ENCODE data around the gene LRRK1.

The LRRK1 gene

GRCh38 chr15:101057841-101058407 lies 138.8 kb downstream of the LRRK1 start:
- no peak for DNase-seq (ENCODE audit: low read depth in 2 of 2)

DNA sequence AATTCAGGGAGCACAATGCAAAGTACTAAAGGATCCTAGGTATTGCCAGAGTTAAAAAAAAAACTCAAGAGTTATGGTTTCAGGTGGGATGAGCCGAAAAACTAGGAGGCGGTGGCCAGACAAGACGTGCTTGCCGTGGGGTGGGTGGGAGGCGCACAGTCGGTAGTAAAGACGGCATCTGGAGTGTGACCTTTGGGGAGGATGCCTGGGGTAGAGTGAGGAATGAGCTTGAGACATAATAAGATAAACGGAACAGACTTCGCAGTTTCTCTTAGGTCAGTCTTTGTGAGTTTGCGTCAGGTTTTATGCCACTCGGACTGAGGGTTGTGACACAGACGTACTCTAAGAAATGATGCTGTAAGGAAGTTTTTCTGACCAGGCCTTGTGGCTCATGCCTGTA lies 139.6 kb downstream of the LRRK1 start:
- DNase-seq (ENCODE audit: low read depth in 2 of 2) = no peak

DNA sequence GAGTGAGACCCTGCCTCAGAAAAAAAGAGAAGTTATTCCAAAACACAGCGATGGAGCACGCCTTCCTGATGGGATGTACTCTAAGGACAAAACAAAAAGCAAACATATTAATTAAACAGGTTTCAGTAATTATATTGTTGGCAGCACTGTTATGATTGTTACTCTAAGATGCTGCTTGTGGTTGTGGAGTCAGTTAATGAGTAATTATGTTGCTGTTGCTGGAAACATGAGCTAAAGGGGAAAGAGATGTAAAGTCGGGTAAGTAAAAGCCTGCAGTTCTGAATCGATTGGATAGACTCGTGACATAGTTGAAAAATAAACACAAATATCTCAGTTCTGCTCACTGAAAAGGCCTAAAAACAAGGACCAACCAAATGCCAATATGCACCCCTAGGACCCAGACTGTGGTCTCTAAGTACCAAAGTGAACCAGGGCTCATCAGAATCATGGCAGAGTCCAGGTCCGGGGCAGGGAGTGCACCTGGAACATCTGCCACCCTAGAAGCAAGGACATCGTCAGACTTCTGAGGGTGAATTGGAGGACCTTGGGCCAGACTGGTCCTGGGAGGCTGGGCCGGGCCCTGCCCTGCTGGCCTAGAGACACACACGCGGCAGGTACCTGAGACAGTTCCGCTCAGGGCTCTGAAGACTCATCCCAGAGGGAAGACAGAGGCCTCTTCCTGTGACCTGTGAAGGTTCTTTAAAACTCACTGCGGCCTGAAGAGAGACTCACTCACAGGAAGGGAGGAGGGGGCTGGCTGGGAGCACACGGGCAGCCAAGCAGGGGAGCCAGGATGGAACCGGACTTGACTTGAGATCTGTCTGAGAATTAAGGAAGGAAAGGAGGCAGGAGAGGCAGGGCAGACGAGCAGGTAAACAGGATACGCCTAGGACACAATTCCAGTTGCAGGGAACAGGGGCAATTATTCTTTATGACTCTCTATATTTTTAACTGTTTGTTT lies 140.5 kb downstream of the LRRK1 start:
- DNase-seq (ENCODE audit: low read depth in 2 of 2) = no peak

DNA sequence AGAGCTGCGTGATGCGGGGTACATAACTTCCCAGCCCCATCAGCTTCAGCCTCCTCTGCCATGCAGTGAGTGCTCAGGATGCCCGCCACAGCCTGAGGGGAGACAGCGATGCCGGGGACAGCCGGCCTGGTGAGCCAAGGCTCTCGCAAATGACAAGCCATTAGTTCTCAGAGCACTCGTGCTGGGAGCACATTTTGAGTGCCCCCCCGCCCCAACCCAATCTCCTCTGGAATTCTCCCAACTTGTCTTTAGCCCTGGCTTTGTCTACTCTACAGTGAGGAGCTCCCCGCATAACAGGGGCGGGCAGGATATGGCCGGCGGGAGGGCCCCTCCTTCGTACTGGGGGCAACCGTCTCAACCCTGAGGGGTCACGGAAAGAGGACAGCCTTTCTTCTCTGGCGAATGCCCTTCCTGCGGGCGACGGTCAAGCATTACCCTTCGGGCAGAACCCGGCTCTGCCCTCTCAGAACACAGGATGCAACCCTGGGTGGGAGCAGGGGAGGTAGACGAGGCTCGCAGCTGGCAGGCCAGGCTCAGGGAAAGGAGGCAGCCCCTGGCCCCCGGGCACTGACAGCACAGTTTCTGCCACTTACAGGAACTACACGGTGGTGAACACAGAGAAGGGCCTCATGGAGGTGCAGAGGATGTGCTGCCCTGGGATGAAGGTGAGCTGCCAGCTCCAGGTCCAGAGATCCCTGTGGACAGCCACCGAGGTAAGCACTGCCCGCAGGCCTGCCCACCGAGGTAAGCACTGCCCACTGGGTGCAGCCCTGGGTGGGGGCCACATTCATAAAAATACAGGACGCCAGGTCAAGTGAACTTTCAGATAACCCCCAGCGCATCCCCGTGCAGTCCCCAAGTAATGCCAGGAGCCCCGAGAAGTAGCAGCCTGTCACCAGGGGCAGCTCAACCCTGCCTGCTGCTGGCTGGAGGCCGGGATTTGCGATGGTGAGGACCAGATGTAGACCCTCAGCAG lies 141.7 kb downstream of the LRRK1 start:
- no peak for DNase-seq (ENCODE audit: low read depth in 2 of 2)

DNA sequence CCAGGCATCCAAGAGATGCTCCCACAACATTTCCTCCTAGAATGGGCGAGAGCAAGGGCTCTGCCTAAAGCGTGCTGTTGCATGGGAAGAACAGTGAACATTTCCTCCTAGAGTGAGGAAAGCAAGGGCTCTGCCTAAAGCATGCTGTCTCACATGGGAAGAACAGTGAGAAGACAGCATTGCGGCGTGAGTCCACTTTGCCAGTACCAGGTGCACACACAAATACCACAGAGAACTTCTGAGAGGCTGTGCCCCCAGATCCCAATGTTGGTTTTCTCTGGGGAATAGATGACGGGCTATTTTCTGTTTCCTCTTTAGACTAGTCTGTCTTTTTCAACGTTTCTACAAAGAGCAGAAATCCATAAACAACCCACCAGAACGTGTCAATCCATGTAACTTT lies 142.9 kb downstream of the LRRK1 start:
- no peak for DNase-seq (ENCODE audit: low read depth in 2 of 2)

DNA sequence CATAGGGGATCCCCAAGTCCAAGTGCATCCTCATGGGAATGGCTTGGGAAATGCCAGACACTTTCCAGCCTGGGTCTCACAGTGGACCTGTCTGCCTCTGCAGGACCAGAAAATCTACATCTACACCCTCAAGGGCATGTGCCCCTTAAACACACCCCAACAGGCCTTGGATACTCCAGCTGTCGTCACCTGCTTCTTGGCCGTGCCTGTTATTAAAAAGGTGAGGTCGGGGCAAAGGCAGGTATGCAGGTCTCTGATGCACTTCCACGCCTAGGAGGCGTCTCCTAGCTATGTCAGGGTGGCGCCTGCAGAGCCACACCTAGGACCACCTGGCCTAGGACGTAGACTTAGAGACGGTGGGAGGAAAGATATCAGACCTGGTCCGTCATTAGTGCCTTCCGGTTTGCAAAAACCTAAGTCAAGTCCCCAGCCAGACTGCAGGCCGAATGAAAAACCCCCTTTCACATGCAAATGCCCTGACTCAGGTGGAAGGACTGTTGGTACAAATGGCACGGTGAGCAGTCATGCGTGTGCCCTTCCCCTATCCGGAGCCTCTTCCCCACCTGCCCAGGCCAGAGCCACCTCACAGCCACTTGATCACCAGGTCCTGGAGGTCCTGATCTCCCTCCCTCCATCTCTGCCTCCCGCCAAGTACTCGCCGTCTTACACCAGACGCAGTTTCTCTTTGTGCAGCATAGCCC lies 143.5 kb downstream of the LRRK1 start:
- DNase-seq (ENCODE audit: low read depth in 2 of 2) = no peak

DNA sequence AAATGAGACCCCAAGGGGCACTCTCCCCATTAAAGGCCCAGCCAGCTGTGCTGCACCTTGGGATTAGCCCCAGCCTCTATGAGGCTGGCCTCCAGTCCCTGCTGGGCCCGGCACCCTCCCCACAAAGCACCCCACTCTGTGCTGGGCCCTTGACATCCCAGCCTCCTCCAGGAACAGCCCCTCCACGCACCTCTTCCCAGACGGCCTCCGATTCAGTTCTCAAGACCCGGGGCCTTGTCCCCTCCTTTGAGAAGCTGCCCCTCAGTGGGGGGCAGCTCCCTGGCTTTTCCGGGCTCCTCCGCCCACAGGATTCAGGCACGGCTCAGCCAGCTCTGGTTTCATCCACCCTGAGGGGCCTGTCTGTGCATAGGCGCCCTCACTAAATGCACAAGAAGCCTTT lies 144.1 kb downstream of the LRRK1 start:
- no peak for DNase-seq (ENCODE audit: low read depth in 2 of 2)

- DNase-seq (ENCODE audit: low read depth in 2 of 2) = no peak
Measured at GRCh38 chr15:101063891-101064794, 145.0 kb downstream of the LRRK1 start.

GRCh38 chr15:101064795-101065569 lies 145.8 kb downstream of the LRRK1 start:
- DNase-seq (ENCODE audit: low read depth in 2 of 2) = no peak

- DNase-seq (ENCODE audit: low read depth in 2 of 2) = no peak
Measured at GRCh38 chr15:101065570-101066221, 146.5 kb downstream of the LRRK1 start.

DNA sequence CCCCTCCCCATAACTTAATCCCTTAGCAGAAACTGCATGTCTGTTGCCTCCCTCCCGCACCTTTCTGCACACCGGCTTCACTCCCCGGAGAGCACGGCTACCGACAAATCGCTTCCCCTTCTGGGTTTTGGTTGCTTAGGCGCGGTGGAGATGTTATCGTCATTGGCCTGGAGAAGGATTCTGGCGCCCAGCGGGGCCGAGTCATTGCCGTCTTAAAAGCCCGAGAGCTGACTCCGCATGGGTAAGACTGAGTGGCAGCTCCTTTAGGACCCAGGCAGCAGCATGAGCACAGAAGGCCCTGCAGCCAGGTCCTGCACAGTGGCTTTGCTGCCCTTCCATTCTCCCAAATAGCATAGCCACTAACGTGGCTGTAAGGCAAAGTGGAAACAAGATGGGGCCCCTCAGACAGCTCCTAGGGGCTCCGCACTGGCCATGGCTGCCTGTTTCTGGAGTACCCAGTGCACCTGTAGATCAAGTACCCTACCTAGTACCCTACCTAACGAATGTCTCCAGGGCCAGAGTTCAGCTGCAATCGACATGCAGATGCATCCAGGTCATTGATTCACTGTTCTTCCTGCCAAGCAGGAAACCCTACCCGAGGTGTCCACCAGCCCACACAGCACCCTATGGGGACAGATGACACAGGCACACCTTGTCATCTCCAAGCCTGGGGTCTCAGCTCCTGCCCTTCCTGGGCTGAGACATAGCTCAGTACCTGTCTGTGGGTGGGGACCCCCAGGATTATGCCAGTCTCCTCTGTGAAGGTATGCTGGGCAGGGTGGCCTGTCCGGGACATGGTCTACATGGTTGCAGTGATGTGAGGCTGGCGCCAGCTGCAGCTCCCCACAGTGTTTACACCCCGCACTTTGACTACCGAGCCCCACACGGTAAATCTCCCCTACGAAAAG lies 147.6 kb downstream of the LRRK1 start:
- DNase-seq (ENCODE audit: low read depth in 2 of 2) = no peak

DNA sequence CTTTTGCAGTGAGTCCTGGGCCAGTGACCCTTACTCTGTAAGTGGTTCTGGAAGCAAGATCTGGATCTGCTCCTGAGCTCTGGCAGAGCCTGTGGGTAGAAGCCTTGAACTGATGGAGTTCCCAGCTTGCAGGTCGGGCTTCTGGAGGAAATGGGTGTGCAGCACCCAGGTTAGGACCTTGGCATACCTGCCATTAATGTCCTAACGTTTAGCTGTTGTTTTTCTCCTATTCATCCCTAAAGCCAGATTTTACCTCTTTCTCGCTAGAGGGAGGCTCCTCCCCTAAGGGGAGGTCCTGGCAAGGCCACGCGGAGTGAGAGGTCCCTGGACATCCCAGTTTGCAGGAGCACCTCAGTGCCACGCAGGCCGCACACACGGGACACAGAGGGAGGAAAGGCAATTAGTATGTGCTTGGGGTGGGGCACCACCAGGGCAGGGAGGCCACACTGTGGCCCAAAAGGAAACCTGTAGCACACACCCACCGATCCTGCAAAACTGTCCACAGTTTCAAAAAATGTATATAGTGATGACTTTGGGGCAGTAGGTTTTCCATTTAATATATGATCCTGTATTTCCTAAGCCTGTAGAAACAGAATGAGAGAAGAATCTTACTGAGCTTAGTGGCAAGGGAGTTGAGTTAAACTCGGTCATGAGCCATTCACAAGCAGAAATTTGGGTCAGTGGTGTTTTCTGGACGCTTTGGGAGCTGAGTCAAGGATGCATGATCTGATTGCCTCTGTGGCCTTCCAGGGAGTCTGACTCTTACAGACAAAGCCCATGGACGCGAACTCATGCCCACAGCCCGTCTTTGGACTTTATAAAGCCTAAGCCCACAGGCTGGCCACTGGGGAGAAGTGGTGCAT lies 148.7 kb downstream of the LRRK1 start:
- DNase-seq (ENCODE audit: low read depth in 2 of 2) = no peak

DNA sequence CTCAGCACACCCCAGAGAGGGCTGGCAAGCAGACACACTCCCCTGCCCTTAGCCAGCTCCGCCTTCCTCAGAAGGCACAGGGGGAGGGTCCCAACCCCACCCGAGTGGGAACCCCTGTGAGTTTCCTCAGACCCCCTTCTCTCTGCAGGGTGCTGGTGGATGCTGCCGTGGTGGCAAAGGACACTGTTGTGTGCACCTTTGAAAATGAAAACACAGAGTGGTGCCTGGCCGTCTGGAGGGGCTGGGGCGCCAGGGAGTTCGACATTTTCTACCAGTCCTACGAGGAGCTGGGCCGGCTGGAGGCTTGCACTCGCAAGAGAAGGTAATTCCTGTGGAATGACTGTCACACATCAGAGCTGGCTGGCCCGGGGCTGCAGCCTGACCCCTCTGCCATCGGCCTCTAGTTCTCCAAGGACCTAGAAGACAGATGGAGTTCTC lies 149.4 kb downstream of the LRRK1 start:
- DNase-seq (ENCODE audit: low read depth in 2 of 2) = no peak

DNA sequence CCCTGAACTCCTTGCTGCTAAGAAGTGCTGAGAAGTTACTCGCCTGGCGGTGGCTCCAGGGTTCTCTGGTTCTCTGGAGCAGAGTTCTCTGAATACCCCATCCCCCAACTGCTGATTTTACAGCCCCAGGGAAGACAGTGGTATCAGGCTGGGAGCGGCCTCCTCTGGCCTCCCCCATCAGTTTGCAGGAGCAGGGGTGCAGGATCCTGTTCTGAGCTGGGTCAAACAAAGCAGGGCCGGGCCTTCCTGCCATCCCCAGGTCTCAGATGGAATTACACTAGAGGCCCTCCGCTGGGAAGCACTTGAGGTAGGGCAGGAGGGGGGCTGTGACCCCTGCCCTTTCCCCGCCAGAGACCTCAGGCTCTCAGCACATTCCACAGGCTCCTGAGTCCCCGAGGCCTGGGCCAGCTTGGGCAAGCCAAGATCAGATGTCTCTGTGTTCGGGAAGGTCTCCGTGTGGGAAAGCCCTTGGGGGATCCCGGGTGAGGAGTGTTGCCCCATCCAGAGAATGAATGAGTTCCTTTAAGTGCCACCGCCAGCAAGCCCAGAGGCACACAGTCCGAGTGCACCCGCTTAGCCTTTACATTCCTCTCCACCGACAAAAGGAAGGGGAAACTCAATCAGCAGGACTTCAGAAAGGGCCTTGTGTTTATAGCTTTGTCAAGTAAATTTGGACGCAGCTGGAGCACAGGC lies 149.9 kb downstream of the LRRK1 start:
- DNase-seq (ENCODE audit: low read depth in 2 of 2) = no peak

- no peak for DNase-seq (ENCODE audit: low read depth in 2 of 2)
Measured at GRCh38 chr15:101069654-101069973, 150.5 kb downstream of the LRRK1 start.

- DNase-seq (ENCODE audit: low read depth in 2 of 2) = no peak
Measured at GRCh38 chr15:101070024-101070423, 150.9 kb downstream of the LRRK1 start.

Data from stimulated activated CD4-positive, alpha-beta T cell treated with anti-CD3 and anti-CD28 coated beads, Interleukin-15, amount 100 ng/mL, for 48 hours (primary cell).